Mesenchymal stem cell (in vitro differentiated cells and primary cell): ENCODE results near the gene GABRG3.

Experiments
- DNase-seq: peaks from one replicate; pipeline ENCODE4 v3.0.0-alpha.2; 2013
- H2AFZ ChIP-seq: one replicate; pipeline ENCODE4 v1.6.1; 2013; ENCODE audit warnings: low read depth, mild to moderate bottlenecking, control low read depth, inconsistent platforms, low read length, moderate library complexity
- H2AK5ac ChIP-seq: 2 replicates; pipeline ENCODE4 v1.6.1; 2013; ENCODE audit warnings: low read length, moderate library complexity, mild to moderate bottlenecking, inconsistent platforms; ENCODE audit not compliant: severe bottlenecking
- H2BK120ac ChIP-seq: one replicate; pipeline ENCODE4 v1.6.1; 2013; ENCODE audit warnings: low read depth, mild to moderate bottlenecking, inconsistent platforms, low read length, moderate library complexity
- H2BK12ac ChIP-seq, 2 experiments: one replicate each; pipeline ENCODE4 v1.6.1; 2013; ENCODE audit warnings: inconsistent platforms in 2 of 2, low read length in 2 of 2, mild to moderate bottlenecking in 2 of 2, moderate library complexity in 2 of 2, control low read depth in 1 of 2
- H2BK15ac ChIP-seq: one replicate; pipeline ENCODE4 v1.6.1; 2013; ENCODE audit warnings: mild to moderate bottlenecking, low read depth, inconsistent platforms; ENCODE audit not compliant: poor library complexity, severe bottlenecking
- H2BK5ac ChIP-seq: 2 replicates; pipeline ENCODE4 v1.6.1; 2013; ENCODE audit warnings: low read depth, mild to moderate bottlenecking, low read length, control low read depth, inconsistent platforms; ENCODE audit not compliant: poor library complexity, severe bottlenecking
- H3K14ac ChIP-seq, 2 experiments: one replicate each; pipeline ENCODE4 v1.6.1; 2013; ENCODE audit warnings: inconsistent platforms in 2 of 2, low read length in 2 of 2, control low read depth in 1 of 2, mild to moderate bottlenecking in 1 of 2, moderate library complexity in 1 of 2
- H3K18ac ChIP-seq, 2 experiments: one replicate each; pipeline ENCODE4 v1.6.1; 2013; ENCODE audit warnings: inconsistent platforms in 2 of 2, low read length in 2 of 2, control low read depth in 1 of 2, low read depth in 1 of 2, mild to moderate bottlenecking in 1 of 2
- H3K23ac ChIP-seq, 2 experiments: one replicate each; pipeline ENCODE4 v1.6.1; 2013; ENCODE audit warnings: inconsistent platforms in 2 of 2, low read length in 2 of 2, mild to moderate bottlenecking in 2 of 2, moderate library complexity in 2 of 2, control low read depth in 1 of 2
- H3K27ac ChIP-seq: 2 replicates; pipeline ENCODE4 v1.5.1; 2013; ENCODE audit warnings: mild to moderate bottlenecking, moderate library complexity, low read length, control low read depth, inconsistent platforms; ENCODE audit not compliant: poor library complexity, severe bottlenecking
- H3K27me3 ChIP-seq, 2 experiments: 2 replicates each; pipeline versions ENCODE4 v1.6.1 to v1.7.0; 2013; ENCODE audit warnings: low read length in 2 of 2, mild to moderate bottlenecking in 2 of 2, moderate library complexity in 2 of 2, control low read depth in 1 of 2, inconsistent platforms in 1 of 2; ENCODE audit not compliant: control insufficient read depth in 1 of 2, insufficient read depth in 1 of 2
- H3K36me3 ChIP-seq, 2 experiments: 2 replicates each; pipeline versions ENCODE4 v1.6.1 to v1.7.0; 2013; ENCODE audit warnings: low read length in 2 of 2, control low read depth in 1 of 2, inconsistent platforms in 1 of 2, low read depth in 1 of 2, mild to moderate bottlenecking in 1 of 2; ENCODE audit not compliant: insufficient read depth in 2 of 2, control insufficient read depth in 1 of 2
- H3K4ac ChIP-seq, 2 experiments: one replicate each; pipeline ENCODE4 v1.6.1; 2013; ENCODE audit warnings: inconsistent platforms in 2 of 2, low read length in 2 of 2, mild to moderate bottlenecking in 2 of 2, moderate library complexity in 2 of 2, control low read depth in 1 of 2, low read depth in 1 of 2
- H3K4me1 ChIP-seq: 2 replicates; pipeline ENCODE4 v1.6.1; 2013; ENCODE audit warnings: low read depth, low read length, control low read depth; ENCODE audit not compliant: control insufficient read depth, insufficient read depth
- H3K4me2 ChIP-seq: 2 replicates; pipeline ENCODE4 v1.6.1; 2013; ENCODE audit warnings: low read length, mild to moderate bottlenecking, inconsistent platforms; ENCODE audit not compliant: poor library complexity, severe bottlenecking
- H3K4me3 ChIP-seq, 2 experiments: 2 replicates each; pipeline versions ENCODE4 v1.5.1 to v1.7.0; 2013; ENCODE audit warnings: low read length in 2 of 2, mild to moderate bottlenecking in 2 of 2, control low read depth in 1 of 2, low read depth in 1 of 2; ENCODE audit not compliant: insufficient read depth in 1 of 2
- H3K79me1 ChIP-seq: replicated peaks from 2 replicates; pipeline ENCODE4 v1.6.1; 2013; ENCODE audit warnings: mild to moderate bottlenecking, control low read depth, low read length, inconsistent platforms; ENCODE audit not compliant: poor library complexity, severe bottlenecking
- H3K9ac ChIP-seq: 2 replicates; pipeline ENCODE4 v1.7.0; 2013; ENCODE audit warnings: mild to moderate bottlenecking, low read length, moderate library complexity
- H3K9me3 ChIP-seq: 2 replicates; pipeline ENCODE4 v1.7.0; 2013; ENCODE audit warnings: mild to moderate bottlenecking, low read length; ENCODE audit not compliant: control insufficient read depth
- H4K8ac ChIP-seq: one replicate; pipeline ENCODE4 v1.6.1; 2013; ENCODE audit warnings: inconsistent platforms, mild to moderate bottlenecking, low read length, moderate library complexity
- H4K91ac ChIP-seq: one replicate; pipeline ENCODE4 v1.6.1; 2013; ENCODE audit warnings: mild to moderate bottlenecking, low read length, inconsistent platforms
- WGBS: methylation state at CpG from one replicate; pipeline ENCODE4 v1.1.7; 2013; ENCODE audit warnings: mixed read lengths; 5-methylcytosine and 5-hydroxymethylcytosine counted together

The GABRG3 gene

DNA sequence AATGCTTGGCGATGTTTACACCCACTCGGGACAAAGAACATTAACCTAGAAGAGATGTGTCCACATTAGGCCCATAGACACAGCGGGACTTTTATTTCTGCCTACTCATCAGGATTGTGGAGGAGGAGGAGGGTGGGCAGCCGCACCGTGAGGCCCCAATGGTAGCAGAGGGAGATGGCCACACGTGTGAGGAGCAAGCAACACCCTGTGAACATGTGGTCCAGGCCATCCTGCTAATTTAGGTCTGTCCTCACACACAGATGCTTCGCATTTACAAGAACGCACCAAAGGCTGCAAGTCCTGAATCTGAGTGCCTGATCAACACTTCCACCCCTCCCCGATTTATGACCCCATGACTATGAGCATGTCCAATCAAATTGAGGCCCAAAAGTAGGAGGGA lies 560.0 kb downstream of the GABRG3 start:
- Histone ChIP-seq H3K4me2 (no peak overlapping the region), H3K18ac (no peak overlapping the region), H3K79me1 (no peaks in the 10 kb centered on the region), H3K9ac (no peak overlapping the region), H3K14ac (no peak overlapping the region), H3K9me3 (peaks cover 9% of the 10 kb centered on the region), H3K4me1 (no peaks in the 10 kb centered on the region), H3K27me3 (no peaks in the 10 kb centered on the region), H4K91ac (no peak overlapping the region), H3K23ac (no peak overlapping the region), H2BK15ac (no peak overlapping the region), H3K36me3 (no peaks in the 10 kb centered on the region), H2AFZ (no peak overlapping the region), H2BK5ac (no peak overlapping the region), H3K4ac (no peak overlapping the region), H2AK5ac (no peak overlapping the region), H4K8ac (no peak overlapping the region), H3K4me3 (no peak overlapping the region), H3K27ac (no peak overlapping the region), H2BK120ac (no peak overlapping the region), H2BK12ac (no peak overlapping the region)
- 83% methylated on average over 9 of the region's 9 CpGs for WGBS
- no peak for DNase-seq

- DNase-seq: no peak
- H3K23ac ChIP-seq: no peak overlapping the region
- WGBS: 98% methylated on average over 2 of the region's 3 CpGs
Measured at GRCh38 chr15:27532358-27532757, 561.4 kb downstream of the GABRG3 start.

GRCh38 chr15:27535445-27536129 lies 564.6 kb downstream of the GABRG3 start:
- no peaks in the 10 kb centered on the region for H3K27me3 ChIP-seq
- no peak overlapping the region for H2BK120ac ChIP-seq
- H2BK5ac ChIP-seq: no peak overlapping the region
- no peak overlapping the region for H2BK15ac ChIP-seq
- no peak overlapping the region for H3K4me3 ChIP-seq
- H3K14ac ChIP-seq: no peak overlapping the region
- H2BK12ac ChIP-seq: no peak overlapping the region
- H3K4me2 ChIP-seq: no peak overlapping the region
- no peak overlapping the region for H3K23ac ChIP-seq
- no peak overlapping the region for H3K27ac ChIP-seq
- peaks cover 13% of the 10 kb centered on the region for H3K9me3 ChIP-seq
- H3K4ac ChIP-seq: no peak overlapping the region
- H3K18ac ChIP-seq: no peak overlapping the region
- H3K9ac ChIP-seq: no peak overlapping the region
- no peak overlapping the region for H4K91ac ChIP-seq
- no peaks in the 10 kb centered on the region for H3K4me1 ChIP-seq
- H3K36me3 ChIP-seq: no peaks in the 10 kb centered on the region
- no peaks in the 10 kb centered on the region for H3K79me1 ChIP-seq
- no peak overlapping the region for H4K8ac ChIP-seq
- H2AK5ac ChIP-seq: no peak overlapping the region
- DNase-seq: no peak
- 71% methylated on average over 6 of the region's 6 CpGs for WGBS
- H2AFZ ChIP-seq: no peak overlapping the region

More at GRCh38 chr15:27532358-27532757, 561.4 kb downstream of the GABRG3 start:
- H3K4me3 ChIP-seq: no peak overlapping the region
- no peak overlapping the region for H2BK120ac ChIP-seq
- H4K91ac ChIP-seq: no peak overlapping the region
- no peaks in the 10 kb centered on the region for H3K79me1 ChIP-seq
- H3K9ac ChIP-seq: no peak overlapping the region
- H3K4ac ChIP-seq: no peak overlapping the region
- H3K36me3 ChIP-seq: no peaks in the 10 kb centered on the region
- peaks cover 4% of the 10 kb centered on the region for H3K9me3 ChIP-seq
- no peak overlapping the region for H2BK15ac ChIP-seq
- H4K8ac ChIP-seq: no peak overlapping the region
- no peak overlapping the region for H3K4me2 ChIP-seq
- no peak overlapping the region for H2BK5ac ChIP-seq
- no peak overlapping the region for H2BK12ac ChIP-seq
- no peak overlapping the region for H2AK5ac ChIP-seq
- H3K27ac ChIP-seq: no peak overlapping the region
- H3K18ac ChIP-seq: no peak overlapping the region
- H2AFZ ChIP-seq: no peak overlapping the region
- no peaks in the 10 kb centered on the region for H3K4me1 ChIP-seq
- H3K27me3 ChIP-seq: no peaks in the 10 kb centered on the region
- no peak overlapping the region for H3K14ac ChIP-seq

- no peak overlapping the region for H2BK5ac ChIP-seq
- H3K36me3 ChIP-seq: no peaks in the 10 kb centered on the region
- no peaks in the 10 kb centered on the region for H3K4me1 ChIP-seq
- no peak overlapping the region for H3K4ac ChIP-seq
- WGBS: 64% methylated on average over 2 of the region's 3 CpGs
- H2AFZ ChIP-seq: no peak overlapping the region
- no peak overlapping the region for H3K27ac ChIP-seq
- H3K23ac ChIP-seq: no peak overlapping the region
- no peaks in the 10 kb centered on the region for H3K79me1 ChIP-seq
- peaks cover 9% of the 10 kb centered on the region for H3K9me3 ChIP-seq
- H3K4me2 ChIP-seq: no peak overlapping the region
- no peak overlapping the region for H3K14ac ChIP-seq
- H4K91ac ChIP-seq: no peak overlapping the region
- DNase-seq: no peak
- no peak overlapping the region for H2BK120ac ChIP-seq
- no peak overlapping the region for H4K8ac ChIP-seq
- H3K9ac ChIP-seq: no peak overlapping the region
- no peak overlapping the region for H3K18ac ChIP-seq
- no peak overlapping the region for H2AK5ac ChIP-seq
- H2BK12ac ChIP-seq: no peak overlapping the region
- H3K4me3 ChIP-seq: no peak overlapping the region
- no peak overlapping the region for H2BK15ac ChIP-seq
- H3K27me3 ChIP-seq: no peaks in the 10 kb centered on the region
Measured at GRCh38 chr15:27538325-27538724, 567.3 kb downstream of the GABRG3 start.
